OCI-LY3 (cell line): ENCODE data around the gene PARD3.

Source experiments
- EZH2phosphoT487 ChIP-seq: fragments of 200-600 bp; shearing (Covaris generic); IDR thresholded peaks from 2 replicates; pipeline ENCODE4 v1.6.1; 2018; ENCODE audit warnings: antibody characterized with exemption, mixed run types, low read depth
- TF ChIP-seq, protein P1 (sequence below): fragments of 200-600, 300-600 bp; sonication (generic); IDR thresholded peaks from 2 replicates; pipeline ENCODE4 v1.5.1; 2014; ENCODE audit warnings: antibody characterized with exemption, low read length, low read depth

DNA sequence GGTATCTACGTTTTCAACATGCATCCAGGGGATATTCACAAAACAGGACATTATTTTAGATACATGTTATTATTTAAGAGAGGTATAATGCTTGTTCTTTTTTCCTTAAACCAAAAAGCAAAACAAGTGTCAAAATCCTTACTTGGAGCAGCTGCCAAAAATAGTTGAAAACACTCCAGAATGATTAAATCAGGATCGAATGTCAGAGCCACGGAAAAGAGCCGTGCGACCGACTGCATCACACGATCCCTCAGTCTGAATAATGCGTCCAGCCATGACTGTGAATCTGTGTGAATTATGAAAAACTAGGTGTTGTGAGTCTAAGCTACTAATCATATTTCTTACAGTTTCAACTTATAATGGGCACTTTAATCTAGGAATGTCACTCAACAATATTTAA is 126.0 kb downstream of the PARD3 start:
- TF ChIP-seq, protein P1, sequence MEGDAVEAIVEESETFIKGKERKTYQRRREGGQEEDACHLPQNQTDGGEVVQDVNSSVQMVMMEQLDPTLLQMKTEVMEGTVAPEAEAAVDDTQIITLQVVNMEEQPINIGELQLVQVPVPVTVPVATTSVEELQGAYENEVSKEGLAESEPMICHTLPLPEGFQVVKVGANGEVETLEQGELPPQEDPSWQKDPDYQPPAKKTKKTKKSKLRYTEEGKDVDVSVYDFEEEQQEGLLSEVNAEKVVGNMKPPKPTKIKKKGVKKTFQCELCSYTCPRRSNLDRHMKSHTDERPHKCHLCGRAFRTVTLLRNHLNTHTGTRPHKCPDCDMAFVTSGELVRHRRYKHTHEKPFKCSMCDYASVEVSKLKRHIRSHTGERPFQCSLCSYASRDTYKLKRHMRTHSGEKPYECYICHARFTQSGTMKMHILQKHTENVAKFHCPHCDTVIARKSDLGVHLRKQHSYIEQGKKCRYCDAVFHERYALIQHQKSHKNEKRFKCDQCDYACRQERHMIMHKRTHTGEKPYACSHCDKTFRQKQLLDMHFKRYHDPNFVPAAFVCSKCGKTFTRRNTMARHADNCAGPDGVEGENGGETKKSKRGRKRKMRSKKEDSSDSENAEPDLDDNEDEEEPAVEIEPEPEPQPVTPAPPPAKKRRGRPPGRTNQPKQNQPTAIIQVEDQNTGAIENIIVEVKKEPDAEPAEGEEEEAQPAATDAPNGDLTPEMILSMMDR = no peak
- TF ChIP-seq EZH2phosphoT487 = no peak
